GM12878 (cell line): ENCODE measurements around the gene IFNK. TPM values are rescaled to one million over a fixed set of nuclear protein-coding genes. Genes with fewer than 3 reads are reported as not detected.

Source experiments
- ATAC-seq: fragments of 200-7000 bp; cut with Tn5 transposase; 3 replicates; pipeline ENCODE4 v1.9.1; 2020; ENCODE audit warnings: mild to moderate bottlenecking, moderate library complexity
- BruUV-seq: library from RNA; stranded (reverse); fragments of 400-500 nt; replicated peaks from 2 replicates; lab custom pipeline; 2021; lab: Mats Ljungman, UMichigan
- CTCF ChIA-PET: fragments of 300-600 bp; sonication (Branson Sonifier 250); formaldehyde crosslinking; extraction: SDS; loops from one replicate; lab custom pipeline; 2021; ENCODE audit warnings: inconsistent platforms; lab: Yijun Ruan, JAX
- POLR2A ChIA-PET: fragments of 350-600 bp; formaldehyde crosslinking; extraction: SDS; loops from one replicate; lab custom pipeline; 2021; ENCODE audit warnings: inconsistent platforms; lab: Charles Lee
- RAD21 ChIA-PET: fragments of 300-600 bp; sonication (Branson Sonifier 250); formaldehyde crosslinking; loops from one replicate; lab custom pipeline; 2023; ENCODE audit warnings: antibody characterized with exemption; ENCODE audit not compliant: unreplicated experiment; lab: Charles Lee
- SMC1A ChIA-PET: fragments of 300-600 bp; sonication (Branson Sonifier 250); formaldehyde crosslinking; loops from one replicate; lab custom pipeline; 2023; ENCODE audit not compliant: unreplicated experiment, uncharacterized antibody; lab: Charles Lee
- DNase-seq: peaks from one replicate; pipeline ENCODE4 v3.0.0-alpha.2; 2011; ENCODE audit warnings: low read depth, low spot score
- FAIRE-seq: peaks from 3 replicates; lab custom pipeline; 2011; peaks lifted over from hg19 to GRCh38; lab: Jason Lieb, UNC
- H2AFZ ChIP-seq: 2 replicates; pipeline ENCODE4 v1.6.0; 2011; ENCODE audit warnings: low read depth, low read length, control low read depth; ENCODE audit not compliant: control insufficient read depth
- H3K27ac ChIP-seq: 2 replicates; pipeline ENCODE4 v1.5.1; 2011; ENCODE audit warnings: control low read depth; ENCODE audit not compliant: control insufficient read depth, insufficient read depth
- H3K27me3 ChIP-seq, 2 experiments: replicated peaks in 1 of 2; 2 replicates each; pipeline versions ENCODE4 v1.6.0 to v1.6.1; 2011; ENCODE audit warnings: low read length in 1 of 2; ENCODE audit not compliant: control insufficient read depth in 2 of 2, insufficient read depth in 2 of 2
- H3K36me3 ChIP-seq, 2 experiments: 2 replicates each; pipeline ENCODE4 v1.5.1; 2011; ENCODE audit warnings: low read length in 1 of 2; ENCODE audit not compliant: control insufficient read depth in 2 of 2, insufficient read depth in 2 of 2
- H3K4me1 ChIP-seq: 2 replicates; pipeline ENCODE4 v1.6.1; 2011; ENCODE audit warnings: mild to moderate bottlenecking, low read length, moderate library complexity, mixed read lengths; ENCODE audit not compliant: control insufficient read depth, insufficient read depth
- H3K4me2 ChIP-seq: 2 replicates; pipeline ENCODE4 v1.6.0; 2011; ENCODE audit warnings: control low read depth; ENCODE audit not compliant: control insufficient read depth, insufficient read depth
- H3K4me3 ChIP-seq: fragments of 200-600 bp; sonication (generic); 2 replicates; pipeline ENCODE4 v1.5.1; 2016
- H3K79me2 ChIP-seq: 2 replicates; pipeline ENCODE4 v1.6.0; 2011; ENCODE audit warnings: low read length; ENCODE audit not compliant: control insufficient read depth, insufficient read depth
- H3K9ac ChIP-seq: 2 replicates; pipeline ENCODE4 v1.8.0; 2011; ENCODE audit warnings: low read length, control low read depth, mixed read lengths; ENCODE audit not compliant: control insufficient read depth, insufficient read depth
- H3K9me3 ChIP-seq: replicated peaks from 3 replicates; pipeline ENCODE4 v1.5.1; 2011; ENCODE audit warnings: mild to moderate bottlenecking, low read length; ENCODE audit not compliant: control insufficient read depth, insufficient read depth
- H4K20me1 ChIP-seq: 2 replicates; pipeline ENCODE4 v1.6.0; 2011; ENCODE audit not compliant: control insufficient read depth, insufficient read depth
- ATF7 ChIP-seq: fragments of 450-650 bp; IDR thresholded peaks from 2 replicates; pipeline ENCODE4 v1.6.1; 2016; ENCODE audit warnings: low read depth, mild to moderate bottlenecking
- BACH1 ChIP-seq: fragments of 450-650 bp; IDR thresholded peaks from 2 replicates; pipeline ENCODE4 v1.6.1; 2017; ENCODE audit warnings: mild to moderate bottlenecking, borderline replicate concordance
- ESRRA ChIP-seq: IDR thresholded peaks from 2 replicates; pipeline ENCODE4 v1.6.1; 2012; ENCODE audit warnings: mild to moderate bottlenecking, low read length, improper control_type of control experiment
- GABPA ChIP-seq: IDR thresholded peaks from 2 replicates; pipeline ENCODE4 v1.6.1; 2014; ENCODE audit warnings: antibody characterized with exemption, low read depth, mild to moderate bottlenecking, inconsistent platforms
- HDGF ChIP-seq: fragments of 450-650 bp; IDR thresholded peaks from 2 replicates; pipeline ENCODE4 v1.6.1; 2016; ENCODE audit warnings: antibody characterized with exemption
- MTA3 ChIP-seq: IDR thresholded peaks from 2 replicates; pipeline ENCODE4 v1.6.1; 2012; ENCODE audit warnings: low read length, inconsistent platforms, borderline replicate concordance
- PRDM15 ChIP-seq: fragments of 450-650 bp; formaldehyde crosslinking; IDR thresholded peaks from 2 replicates; pipeline ENCODE4 v1.4.0; 2020; ENCODE audit warnings: mild to moderate bottlenecking, moderate library complexity
- RELA ChIP-seq: fragments of 450-650 bp; IDR thresholded peaks from 2 replicates; pipeline ENCODE4 v1.8.0; 2014; ENCODE audit warnings: borderline replicate concordance; ENCODE audit not compliant: partially characterized antibody
- TCF3 ChIP-seq: IDR thresholded peaks from 2 replicates; pipeline ENCODE4 v1.6.1; 2012; ENCODE audit warnings: low read depth, mild to moderate bottlenecking, low read length, borderline replicate concordance; ENCODE audit not compliant: insufficient read depth
- ZNF207 ChIP-seq: fragments of 450-650 bp; IDR thresholded peaks from 2 replicates; pipeline ENCODE4 v1.6.1; 2014; ENCODE audit warnings: antibody characterized with exemption, mild to moderate bottlenecking, borderline replicate concordance
- WGBS: methylation state at CpG from one replicate; pipeline ENCODE4 v1.1.6; 2016; ENCODE audit warnings: low lambda C conversion rate; ENCODE audit not compliant: insufficient replicate concordance, insufficient coverage; ENCODE audit errors: missing lambda C conversion rate; 5-methylcytosine and 5-hydroxymethylcytosine counted together
- in situ Hi-C: fragments of 300-500 bp; cut with MboI; formaldehyde crosslinking; loops from 9 replicates; pipeline ENCODE4 v1.14.3; 2018; ENCODE audit warnings: mixed read lengths
- intact Hi-C: fragments of 100-400 bp; cut with micrococcal nuclease; formaldehyde crosslinking; loops from one replicate; pipeline ENCODE4 v1.14.2; 2022; ENCODE audit not compliant: unreplicated experiment
- polyA plus RNA-seq, 11 experiments: library from polyadenylated mRNA; depleted of rRNA in 4 of 11; unstranded in 6 of 11; stranded (reverse) in 5 of 11; fragments of >200 nt; fragmentation: Nextera tagmentation in 4 of 11; fragmentation: Illumina TruSeq in 1 of 11; extraction: Ambion mirVana in 4 of 11; extraction: Trizol in 1 of 11; gene quantifications; 1 replicate in 1 of 11; 2 replicates in 10 of 11; pipeline versions ENCODE4 v1.2.1 to v1.2.3, GENCODE V29; 2011 to 2016; ENCODE audit warnings: inconsistent platforms in 2 of 11, missing spikeins in 2 of 11, low read depth in 1 of 11
- total RNA-seq, 4 experiments: library from RNA; depleted of rRNA in 3 of 4; stranded (reverse); fragments of >200 nt in 3 of 4; fragmentation: Illumina TruSeq in 1 of 4; extraction: Trizol in 1 of 4; gene quantifications; 2 replicates each; pipeline versions ENCODE4 v1.2.1 to v1.2.3, GENCODE V29; 2013 to 2021

IFNK gene
- total and polyA plus RNA-seq, 10 of the 15 experiments (the other 5 are each of a cell fraction or from before 2014, with no cell fraction given): 0.06 TPM; not detected in 9

- peak; percentile 41 for TF ChIP-seq RELA
- TF ChIP-seq, all 136 proteins: peak for 25
These were observed 5.5 kb downstream of the IFNK start, which contains the start of gene MOB3B (continued) for GRCh38 chr9:27529316-27530278.

GRCh38 chr9:27530915-27531755, 7.0 kb downstream of the IFNK start:
- H3K36me3 ChIP-seq: no peaks in the 10 kb centered on the region
- WGBS: 52% methylated on average over 4 of the region's 4 CpGs
- ChIA-PET RAD21 (interaction anchor here (1.3 to 5.9 kb wide), 6 partner anchors 9 to 197 kb away, joined by 3 to 97 read pairs (median 10); no protein-coding TSS in a partner anchor), CTCF (interaction anchor here (0.8 to 7.9 kb wide), 16 partner anchors 9 to 257 kb away, joined by 3 to 116 read pairs (median 6); no protein-coding TSS in a partner anchor), SMC1A (interaction anchor here (0.6 to 11.1 kb wide), 17 partner anchors 8 to 198 kb away, joined by 3 to 89 read pairs (median 4); no protein-coding TSS in a partner anchor), POLR2A (interaction anchor here (0.7 to 4.3 kb wide), 3 partner anchors 9 to 69 kb away, joined by 3 to 21 read pairs (median 4); no protein-coding TSS in a partner anchor)
- H3K4me1 ChIP-seq: no peaks in the 10 kb centered on the region; the same call in none of the 2 replicates
- no peak overlapping the region for H3K9ac ChIP-seq
- FAIRE-seq (no peak), ATAC-seq (no peak), DNase-seq (no peak)
- no peaks in the 10 kb centered on the region for H3K79me2 ChIP-seq
- intact Hi-C loops: no loop called here
- no peaks in the 10 kb centered on the region for H4K20me1 ChIP-seq
- no peak overlapping the region for H2AFZ ChIP-seq
- H3K4me3 ChIP-seq: no peak overlapping the region
- in situ Hi-C loops: no loop called here
- no peak overlapping the region for H3K4me2 ChIP-seq
- no TSS peak for BruUV-seq
- H3K27me3 ChIP-seq: no peaks in the 10 kb centered on the region
- TF ChIP-seq MTA3 (no peak), BACH1 (no peak), GABPA (no peak), ZNF207 (no peak), HDGF (no peak), PRDM15 (CRISPR knock-in tag) (no peak), TCF3 (no peak), ESRRA (no peak), ATF7 (no peak)
- TF ChIP-seq, all 136 proteins: peak for 0
- Histone ChIP-seq H3K27ac (no peak overlapping the region), H3K9me3 (no peaks in the 10 kb centered on the region)
